ENCODE measurements around the gene BBS9. TPM values are rescaled to one million over a fixed set of nuclear protein-coding genes. Genes with fewer than 3 reads are reported as not detected.

Gene BBS9
- total RNA-seq, 1 experiment from 2014 or later, result 5.7 TPM

DNA sequence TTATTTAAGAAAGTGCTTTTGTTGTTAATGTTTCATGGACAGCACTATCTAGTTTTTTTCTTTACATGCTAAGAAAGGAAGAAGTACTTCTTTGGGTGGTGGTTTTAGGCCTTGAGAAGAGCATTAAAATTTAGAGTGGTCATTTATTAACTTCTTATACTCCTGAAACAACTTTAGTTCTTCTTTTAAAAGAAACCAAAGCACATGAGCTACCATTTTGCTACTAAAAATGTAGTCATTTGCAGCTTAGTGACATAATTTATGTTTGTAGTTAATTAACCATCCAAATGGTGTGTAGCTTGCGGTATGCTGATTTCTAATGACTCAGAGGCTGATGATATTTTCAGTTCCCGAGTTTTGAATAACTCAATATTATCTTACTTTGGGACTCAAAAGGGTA, 207.5 kb downstream of the BBS9 start:
- DNase-seq, result no peak
- ATAC-seq, result no peak
- no peaks in the 10 kb centered on the region for H4K20me1 ChIP-seq (ENCODE audit: low read length)
- H3F3A ChIP-seq (ENCODE audit: low read length, unreplicated experiment), result no peaks in the 10 kb centered on the region
- H3K4me2 ChIP-seq (ENCODE audit: low read length), result no peak overlapping the region
- H3K9me3 ChIP-seq (ENCODE audit: low read length), result no peaks in the 10 kb centered on the region
- H3K9ac ChIP-seq (ENCODE audit: low read length), result no peak overlapping the region
- H3K9me2 ChIP-seq (replicated peaks; ENCODE audit: low read length), result no peaks in the 10 kb centered on the region
- no peak overlapping the region for H3K4me3 ChIP-seq (ENCODE audit: low read length)
- no peak overlapping the region for H2AFZ ChIP-seq (ENCODE audit: low read length)
- H3K79me2 ChIP-seq (ENCODE audit: low read length), result no peaks in the 10 kb centered on the region
- no peaks in the 10 kb centered on the region for H3K27me3 ChIP-seq (ENCODE audit: low read length)
- ChIA-PET POLR2A (ENCODE audit: unreplicated experiment) (no interaction called here), CTCF (no interaction called here)
- BruUV-seq (replicated peaks), result no TSS peak
- intact Hi-C loops (cut with micrococcal nuclease), result loop anchor here (10.0 kb wide), 4 partner anchors 152 to 568 kb away; partner anchors contain the start of gene BMPER
- no peaks in the 10 kb centered on the region for H3K36me3 ChIP-seq (ENCODE audit: low read depth, low read length)
- no peak overlapping the region for H3K27ac ChIP-seq (ENCODE audit: low read length)
- H3K4me1 ChIP-seq (ENCODE audit: insufficient read depth, low read length), result no peaks in the 10 kb centered on the region
- TF ChIP-seq, protein P1, sequence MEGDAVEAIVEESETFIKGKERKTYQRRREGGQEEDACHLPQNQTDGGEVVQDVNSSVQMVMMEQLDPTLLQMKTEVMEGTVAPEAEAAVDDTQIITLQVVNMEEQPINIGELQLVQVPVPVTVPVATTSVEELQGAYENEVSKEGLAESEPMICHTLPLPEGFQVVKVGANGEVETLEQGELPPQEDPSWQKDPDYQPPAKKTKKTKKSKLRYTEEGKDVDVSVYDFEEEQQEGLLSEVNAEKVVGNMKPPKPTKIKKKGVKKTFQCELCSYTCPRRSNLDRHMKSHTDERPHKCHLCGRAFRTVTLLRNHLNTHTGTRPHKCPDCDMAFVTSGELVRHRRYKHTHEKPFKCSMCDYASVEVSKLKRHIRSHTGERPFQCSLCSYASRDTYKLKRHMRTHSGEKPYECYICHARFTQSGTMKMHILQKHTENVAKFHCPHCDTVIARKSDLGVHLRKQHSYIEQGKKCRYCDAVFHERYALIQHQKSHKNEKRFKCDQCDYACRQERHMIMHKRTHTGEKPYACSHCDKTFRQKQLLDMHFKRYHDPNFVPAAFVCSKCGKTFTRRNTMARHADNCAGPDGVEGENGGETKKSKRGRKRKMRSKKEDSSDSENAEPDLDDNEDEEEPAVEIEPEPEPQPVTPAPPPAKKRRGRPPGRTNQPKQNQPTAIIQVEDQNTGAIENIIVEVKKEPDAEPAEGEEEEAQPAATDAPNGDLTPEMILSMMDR (conservative IDR thresholded peaks at IDR 0.05; ENCODE audit: low read depth, low read length), result no peak
- TF ChIP-seq EZH2 (IDR thresholded peaks at IDR 0.05; ENCODE audit: low read length, unreplicated experiment) (no peak), EZH2phosphoT487 (IDR thresholded peaks at IDR 0.05; ENCODE audit: borderline replicate concordance, low read length) (no peak)

DNA sequence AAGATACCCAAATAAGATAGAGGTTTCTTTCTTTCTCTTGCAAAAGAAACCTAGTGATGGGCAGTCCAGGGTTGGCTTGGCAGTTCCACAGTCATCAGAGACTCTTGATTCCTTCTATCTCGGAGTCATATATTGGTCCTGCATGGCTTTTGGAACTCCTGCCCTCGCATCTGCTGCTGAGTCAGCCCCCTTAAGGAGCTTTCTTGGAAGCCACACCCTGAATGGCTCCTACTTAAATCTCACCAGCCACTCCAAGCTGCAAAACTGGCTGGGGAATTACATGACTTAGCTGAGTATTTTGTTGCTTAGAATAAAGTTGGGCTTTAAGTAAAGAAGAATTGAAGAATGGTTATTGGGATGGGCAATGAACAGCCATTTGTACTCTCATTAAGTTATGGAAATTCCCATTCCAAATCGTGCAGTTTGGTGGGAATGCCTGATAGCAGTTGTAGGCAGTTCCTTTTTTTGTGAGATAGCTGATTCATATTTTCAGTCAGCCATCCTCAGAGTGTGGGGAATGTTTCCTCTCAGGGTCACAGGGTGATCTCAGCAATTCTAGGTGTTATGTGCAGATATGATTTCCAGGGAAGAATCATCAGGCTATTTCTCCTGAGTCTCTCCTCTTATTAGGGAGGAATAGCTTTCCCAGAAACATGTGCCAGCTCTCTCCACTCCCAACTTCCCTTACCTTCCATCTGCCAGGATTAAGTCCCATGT, 209.9 kb downstream of the BBS9 start:
- no peak overlapping the region for H3K9ac ChIP-seq (ENCODE audit: low read length)
- no peaks in the 10 kb centered on the region for H3K36me3 ChIP-seq (ENCODE audit: low read depth, low read length)
- intact Hi-C loops (cut with micrococcal nuclease), result loop anchor here (10.0 kb wide), 4 partner anchors 154 to 566 kb away; partner anchors contain the start of gene BMPER
- DNase-seq (no peak), ATAC-seq (no peak)
- H3K79me2 ChIP-seq (ENCODE audit: low read length), result no peaks in the 10 kb centered on the region
- H3K9me3 ChIP-seq (ENCODE audit: low read length), result no peaks in the 10 kb centered on the region
- CTCF ChIA-PET, result no interaction called here
- no peaks in the 10 kb centered on the region for H3F3A ChIP-seq (ENCODE audit: low read length, unreplicated experiment)
- no peaks in the 10 kb centered on the region for H3K27me3 ChIP-seq (ENCODE audit: low read length)
- no peak overlapping the region for H3K27ac ChIP-seq (ENCODE audit: low read length)
- H4K20me1 ChIP-seq (ENCODE audit: low read length), result no peaks in the 10 kb centered on the region
- H2AFZ ChIP-seq (ENCODE audit: low read length), result no peak overlapping the region
- no peaks in the 10 kb centered on the region for H3K9me2 ChIP-seq (replicated peaks; ENCODE audit: low read length)
- H3K4me3 ChIP-seq (ENCODE audit: low read length), result no peak overlapping the region
- H3K4me1 ChIP-seq (ENCODE audit: insufficient read depth, low read length), result no peaks in the 10 kb centered on the region
- H3K4me2 ChIP-seq (ENCODE audit: low read length), result no peak overlapping the region
- no TSS peak for BruUV-seq (replicated peaks)
- TF ChIP-seq EZH2 (IDR thresholded peaks at IDR 0.05; ENCODE audit: low read length, unreplicated experiment) (no peak), EZH2phosphoT487 (IDR thresholded peaks at IDR 0.05; ENCODE audit: borderline replicate concordance, low read length) (no peak)
- TF ChIP-seq, protein P1 (conservative IDR thresholded peaks at IDR 0.05; ENCODE audit: low read depth, low read length), result no peak
- POLR2A ChIA-PET (ENCODE audit: unreplicated experiment), result no interaction called here

DNA sequence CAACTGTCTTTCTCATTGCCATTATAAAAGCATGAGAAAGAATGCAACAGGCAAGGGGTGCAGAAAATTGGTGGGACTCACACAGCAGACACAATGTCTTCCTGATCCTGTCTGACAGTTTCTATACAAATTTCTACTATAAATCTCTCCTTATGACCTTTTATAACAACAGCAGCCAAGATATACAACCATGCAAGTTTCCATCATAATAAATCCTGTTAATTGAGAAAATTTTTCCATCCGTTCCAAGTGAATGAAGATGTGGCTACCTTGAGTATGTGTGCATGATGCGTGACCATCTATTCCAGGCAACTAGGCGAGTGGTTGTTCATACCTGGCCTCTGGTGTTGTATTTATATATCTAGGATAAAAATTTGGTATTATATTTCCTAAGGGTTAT, 216.7 kb downstream of the BBS9 start:
- no peak overlapping the region for H3K4me3 ChIP-seq (ENCODE audit: low read length)
- H3F3A ChIP-seq (ENCODE audit: low read length, unreplicated experiment), result no peaks in the 10 kb centered on the region
- POLR2A ChIA-PET (ENCODE audit: unreplicated experiment), result no interaction called here
- no peak overlapping the region for H3K4me2 ChIP-seq (ENCODE audit: low read length)
- TF ChIP-seq EZH2 (IDR thresholded peaks at IDR 0.05; ENCODE audit: low read length, unreplicated experiment) (no peak), EZH2phosphoT487 (IDR thresholded peaks at IDR 0.05; ENCODE audit: borderline replicate concordance, low read length) (no peak)
- TF ChIP-seq, protein P1 (conservative IDR thresholded peaks at IDR 0.05; ENCODE audit: low read depth, low read length), result no peak
- H2AFZ ChIP-seq (ENCODE audit: low read length), result no peak overlapping the region
- H3K79me2 ChIP-seq (ENCODE audit: low read length), result no peaks in the 10 kb centered on the region
- no TSS peak for BruUV-seq (replicated peaks)
- intact Hi-C loops (cut with micrococcal nuclease), result no loop called here
- no peak overlapping the region for H3K27ac ChIP-seq (ENCODE audit: low read length)
- no peaks in the 10 kb centered on the region for H3K9me2 ChIP-seq (replicated peaks; ENCODE audit: low read length)
- no peaks in the 10 kb centered on the region for H3K27me3 ChIP-seq (ENCODE audit: low read length)
- DNase-seq, result no peak
- no peaks in the 10 kb centered on the region for H4K20me1 ChIP-seq (ENCODE audit: low read length)
- CTCF ChIA-PET, result no interaction called here
- H3K4me1 ChIP-seq (ENCODE audit: insufficient read depth, low read length), result no peaks in the 10 kb centered on the region
- no peaks in the 10 kb centered on the region for H3K9me3 ChIP-seq (ENCODE audit: low read length)
- H3K9ac ChIP-seq (ENCODE audit: low read length), result no peak overlapping the region
- ATAC-seq, result no peak
- no peaks in the 10 kb centered on the region for H3K36me3 ChIP-seq (ENCODE audit: low read depth, low read length)
